IPS-NIHi7 (cell line): ENCODE results near the gene CXCR2.
"Not testable (repeated sequence)": the region's sequence is repeated elsewhere in the genome, so short reads cannot be mapped to it uniquely, and the experiment has no call there.

Experiments
- DNase-seq: peaks from one replicate; pipeline ENCODE4 v3.0.0; 2012; ENCODE audit warnings: mixed read lengths; ENCODE audit errors: extremely low spot score

Gene CXCR2

GRCh38 chr2:218125626-218126080, at the start of gene CXCR2:
Gene CXCR2 (plus strand): TSS chr2:218126028. CDS start chr2:218134802, 8,774 bp downstream.
- peak; percentile 51 for DNase-seq

GRCh38 chr2:218077464-218078216, 48.2 kb upstream of the CXCR2 start:
- DNase-seq, result no peak

GRCh38 chr2:218079943-218080913, 45.6 kb upstream of the CXCR2 start:
- DNase-seq, result no peak

- no peak for DNase-seq
These were observed 44.8 kb upstream of the CXCR2 start for GRCh38 chr2:218081063-218081462.

GRCh38 chr2:218081695-218082094, 44.1 kb upstream of the CXCR2 start:
- no peak for DNase-seq

GRCh38 chr2:218082586-218083351, 43.1 kb upstream of the CXCR2 start:
- no peak for DNase-seq

GRCh38 chr2:218083352-218083676, 42.5 kb upstream of the CXCR2 start:
- DNase-seq, result no peak

- no peak for DNase-seq
These were observed 39.4 kb upstream of the CXCR2 start for GRCh38 chr2:218086478-218086877.

GRCh38 chr2:218089259-218089658, 36.6 kb upstream of the CXCR2 start:
- peak; percentile 4 for DNase-seq

GRCh38 chr2:218091746-218092145, 34.1 kb upstream of the CXCR2 start:
- DNase-seq, result no peak

GRCh38 chr2:218093879-218094278, 31.9 kb upstream of the CXCR2 start:
- DNase-seq, result peak; percentile 48

GRCh38 chr2:218095853-218096252, 30.0 kb upstream of the CXCR2 start:
- DNase-seq, result no peak

- no peak for DNase-seq
These were observed 27.9 kb upstream of the CXCR2 start for GRCh38 chr2:218097975-218098374.

GRCh38 chr2:218108834-218109233, 17.0 kb upstream of the CXCR2 start:
- DNase-seq, result not testable (repeated sequence)

GRCh38 chr2:218121789-218122188, 4.0 kb upstream of the CXCR2 start:
- DNase-seq, result not testable (repeated sequence)

GRCh38 chr2:218122286-218122685, 3.5 kb upstream of the CXCR2 start:
- DNase-seq, result not testable (repeated sequence)

GRCh38 chr2:218123986-218124385, 1.8 kb upstream of the CXCR2 start:
- no peak for DNase-seq

- no peak for DNase-seq
These were observed 733 bp upstream of the CXCR2 start for GRCh38 chr2:218125095-218125494.

GRCh38 chr2:218127929-218128455, 2.2 kb downstream of the CXCR2 start:
- no peak for DNase-seq

GRCh38 chr2:218128781-218129457, 3.1 kb downstream of the CXCR2 start:
- no peak for DNase-seq
